HUES6 (cell line): ENCODE results near the gene MOB4.
A peak's percentile ranks its signal among the peaks of the same experiment; 100 is the strongest.
"Not testable (repeated sequence)": the region's sequence is repeated elsewhere in the genome, so short reads cannot be mapped to it uniquely, and the experiment has no call there.

Experiments
- H3K27ac ChIP-seq: 2 replicates; pipeline ENCODE4 v1.7.0; 2013; ENCODE audit warnings: low read depth, mild to moderate bottlenecking, low read length, inconsistent platforms
- H3K27me3 ChIP-seq: 2 replicates; pipeline ENCODE4 v1.6.1; 2013; ENCODE audit warnings: low read length; ENCODE audit not compliant: control insufficient read depth, insufficient read depth
- H3K36me3 ChIP-seq: 2 replicates; pipeline ENCODE4 v1.6.1; 2013; ENCODE audit warnings: low read length; ENCODE audit not compliant: control insufficient read depth, insufficient read depth
- H3K4me1 ChIP-seq: 2 replicates; pipeline ENCODE4 v1.6.1; 2013; ENCODE audit warnings: low read length; ENCODE audit not compliant: control insufficient read depth, insufficient read depth
- H3K4me3 ChIP-seq: 2 replicates; pipeline ENCODE4 v1.5.1; 2013; ENCODE audit warnings: low read depth, low read length
- H3K9ac ChIP-seq: one replicate; pipeline ENCODE4 v1.6.1; 2013; ENCODE audit warnings: mild to moderate bottlenecking, low read length
- H3K9me3 ChIP-seq: 2 replicates; pipeline ENCODE4 v1.6.1; 2013; ENCODE audit warnings: low read depth, low read length; ENCODE audit not compliant: control insufficient read depth, insufficient read depth

The MOB4 gene

DNA sequence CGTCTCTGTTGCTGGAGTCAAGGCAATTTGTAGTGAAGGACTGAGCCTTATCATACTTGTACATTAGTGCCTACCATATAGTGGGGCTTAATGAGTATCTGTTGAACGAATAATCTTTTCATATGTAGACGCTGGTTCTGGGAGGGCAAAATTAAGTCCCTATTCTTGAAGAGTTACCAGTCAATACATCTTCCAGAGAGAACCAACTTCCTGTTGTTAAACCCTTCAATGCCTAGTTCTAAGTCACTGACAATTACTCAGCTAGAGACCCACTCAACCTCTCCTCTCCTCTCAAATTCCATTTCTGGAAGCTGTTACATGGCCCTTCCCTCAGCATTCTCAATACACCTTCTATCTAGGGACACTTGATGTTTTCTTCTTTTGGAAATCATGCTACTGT lies 1.1 kb upstream of the MOB4 start:
- peaks cover 9% of the 10 kb centered on the region for H3K4me1 ChIP-seq
- H3K4me3 ChIP-seq, result peak overlapping the region; percentile 88
- H3K9me3 ChIP-seq, result no peaks in the 10 kb centered on the region
- H3K27ac ChIP-seq, result no peak overlapping the region
- no peaks in the 10 kb centered on the region for H3K27me3 ChIP-seq
- no peak overlapping the region for H3K9ac ChIP-seq
- H3K36me3 ChIP-seq, result peaks cover 6% of the 10 kb centered on the region; the same call in 1 of the 2 replicates

GRCh38 chr2:197515315-197515738 lies 539 bp upstream of the MOB4 start:
- peak overlapping the region; percentile 88 for H3K4me3 ChIP-seq

GRCh38 chr2:197516393-197516761 lies 511 bp downstream of the MOB4 start:
- Histone ChIP-seq H3K36me3 (peaks cover 6% of the 10 kb centered on the region; the same call in 1 of the 2 replicates), H3K4me3 (peak overlapping the region; percentile 88), H3K4me1 (peaks cover 9% of the 10 kb centered on the region), H3K27ac (peak overlapping the region; percentile 56; the same call in 1 of the 2 replicates), H3K9me3 (no peaks in the 10 kb centered on the region), H3K27me3 (no peaks in the 10 kb centered on the region), H3K9ac (peak overlapping the region; percentile 94)

More at GRCh38 chr2:197515315-197515738, 539 bp upstream of the MOB4 start:
- Histone ChIP-seq H3K4me1 (peaks cover 9% of the 10 kb centered on the region), H3K27ac (peak overlapping the region; percentile 11; the same call in 1 of the 2 replicates), H3K36me3 (peaks cover 6% of the 10 kb centered on the region; the same call in 1 of the 2 replicates), H3K9me3 (no peaks in the 10 kb centered on the region), H3K9ac (peak overlapping the region; percentile 51), H3K27me3 (no peaks in the 10 kb centered on the region)

DNA sequence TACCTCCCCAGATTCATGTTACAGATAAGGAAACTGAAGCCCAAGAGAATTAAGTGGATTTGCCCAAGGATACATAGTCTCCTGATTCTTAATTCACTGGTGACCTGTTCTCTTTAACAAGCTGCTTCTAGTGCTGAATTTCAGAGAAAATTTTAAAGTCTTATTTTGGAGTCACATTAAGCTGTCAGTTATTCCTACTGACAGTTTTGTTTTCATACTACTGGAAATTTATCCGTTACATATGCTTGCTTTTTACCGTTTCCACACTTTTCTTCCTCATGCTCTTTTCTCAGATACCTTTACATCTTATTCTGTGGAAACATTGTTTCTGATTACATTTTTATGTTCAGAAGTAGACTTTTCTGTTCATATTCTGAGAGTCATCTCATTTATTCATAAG lies 1.3 kb downstream of the MOB4 start:
- Histone ChIP-seq H3K27me3 (no peaks in the 10 kb centered on the region), H3K4me3 (peak overlapping the region; percentile 88), H3K27ac (no peak overlapping the region), H3K9me3 (no peaks in the 10 kb centered on the region), H3K4me1 (peaks cover 9% of the 10 kb centered on the region), H3K9ac (peak overlapping the region; percentile 94), H3K36me3 (peaks cover 10% of the 10 kb centered on the region; the same call in 1 of the 2 replicates)

DNA sequence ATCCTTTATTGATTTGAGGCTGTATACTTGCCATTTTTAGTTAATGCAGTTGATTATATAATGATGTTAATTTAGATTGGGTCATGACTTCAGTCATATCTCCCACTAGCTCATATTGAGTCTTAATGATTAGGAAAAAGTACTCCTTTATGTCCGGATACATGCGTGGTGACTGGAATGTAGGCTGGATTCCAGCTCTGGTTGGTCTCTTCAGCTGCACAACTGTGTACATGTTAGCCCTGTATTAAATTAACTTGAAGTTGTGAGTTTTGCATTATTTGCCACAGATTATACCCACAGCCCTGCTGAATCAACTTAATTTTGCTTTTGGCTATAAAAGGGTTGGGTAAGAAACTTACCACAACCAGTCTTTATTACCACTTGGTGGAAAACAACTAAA lies 22.5 kb downstream of the MOB4 start:
- H3K27me3 ChIP-seq, result no peaks in the 10 kb centered on the region
- H3K9ac ChIP-seq, result no peak overlapping the region
- no peak overlapping the region for H3K27ac ChIP-seq
- no peak overlapping the region for H3K4me3 ChIP-seq
- H3K9me3 ChIP-seq, result no peaks in the 10 kb centered on the region
- peaks cover 73% of the 10 kb centered on the region for H3K36me3 ChIP-seq
- H3K4me1 ChIP-seq, result no peaks in the 10 kb centered on the region

DNA sequence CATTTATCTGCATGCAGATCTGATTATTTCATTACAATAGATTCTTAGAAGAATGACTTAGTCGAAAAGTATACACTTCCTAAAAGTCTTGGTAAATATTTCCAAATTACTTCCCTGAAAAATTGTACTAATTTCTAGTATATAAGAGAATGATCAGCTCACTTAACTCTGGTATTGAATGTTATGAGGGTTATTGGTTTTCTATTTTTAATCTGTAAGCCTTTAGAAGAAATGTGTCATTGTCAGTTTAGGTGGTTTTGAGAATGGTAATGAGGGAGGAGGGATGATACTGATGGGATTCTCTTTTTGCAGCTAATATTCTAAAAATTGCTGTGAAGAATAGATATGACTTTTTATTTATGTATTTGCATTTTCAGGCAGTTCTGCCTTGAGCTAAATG lies 23.9 kb downstream of the MOB4 start:
- Histone ChIP-seq H3K27me3 (no peaks in the 10 kb centered on the region), H3K27ac (no peak overlapping the region), H3K4me3 (no peak overlapping the region), H3K9ac (no peak overlapping the region), H3K36me3 (peaks cover 80% of the 10 kb centered on the region), H3K4me1 (no peaks in the 10 kb centered on the region), H3K9me3 (no peaks in the 10 kb centered on the region)

GRCh38 chr2:197543206-197543605 lies 27.3 kb downstream of the MOB4 start:
- Histone ChIP-seq H3K36me3 (peaks cover 71% of the 10 kb centered on the region), H3K9ac (no peak overlapping the region), H3K9me3 (no peaks in the 10 kb centered on the region), H3K27ac (no peak overlapping the region), H3K27me3 (no peaks in the 10 kb centered on the region), H3K4me3 (no peak overlapping the region), H3K4me1 (no peaks in the 10 kb centered on the region)

GRCh38 chr2:197547163-197547900 lies 31.5 kb downstream of the MOB4 start:
- Histone ChIP-seq H3K9me3 (no peaks in the 10 kb centered on the region), H3K27ac (peak overlapping the region; percentile 53; the same call in 1 of the 2 replicates)

GRCh38 chr2:197548582-197548981 lies 32.7 kb downstream of the MOB4 start:
- Histone ChIP-seq H3K27ac (no peak overlapping the region), H3K27me3 (no peaks in the 10 kb centered on the region), H3K9me3 (no peaks in the 10 kb centered on the region), H3K36me3 (peaks cover 76% of the 10 kb centered on the region), H3K9ac (no peak overlapping the region), H3K4me3 (no peak overlapping the region), H3K4me1 (no peaks in the 10 kb centered on the region)

More at GRCh38 chr2:197547163-197547900, 31.5 kb downstream of the MOB4 start:
- Histone ChIP-seq H3K4me3 (no peak overlapping the region), H3K27me3 (no peaks in the 10 kb centered on the region), H3K4me1 (no peaks in the 10 kb centered on the region), H3K9ac (no peak overlapping the region), H3K36me3 (peaks cover 79% of the 10 kb centered on the region)

DNA sequence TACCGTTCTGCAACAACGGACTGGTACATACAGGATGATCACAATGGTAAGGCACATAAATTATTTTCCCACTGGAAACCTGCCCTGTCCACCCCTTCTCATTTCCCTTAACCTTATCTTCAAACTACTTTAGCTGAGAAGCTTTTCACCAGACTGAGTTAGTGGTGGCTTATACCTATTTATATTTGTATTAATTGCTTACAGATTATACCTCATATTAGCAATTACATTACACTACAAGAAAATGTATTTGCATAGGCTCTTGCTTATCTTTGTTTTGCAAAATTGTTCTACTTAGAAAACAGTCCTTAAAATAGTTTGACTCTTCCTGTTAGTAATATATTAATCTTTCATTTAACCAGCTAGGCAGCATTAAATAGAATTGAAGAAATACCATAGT lies 35.4 kb downstream of the MOB4 start:
- not testable (repeated sequence) for H3K9me3 ChIP-seq, H3K4me3 ChIP-seq, H3K27me3 ChIP-seq, H3K4me1 ChIP-seq, H3K9ac ChIP-seq, H3K27ac ChIP-seq
- H3K36me3 ChIP-seq, result peaks cover 70% of the 10 kb centered on the region

GRCh38 chr2:197555467-197555866 lies 39.6 kb downstream of the MOB4 start:
- no peaks in the 10 kb centered on the region for H3K4me1 ChIP-seq
- H3K9me3 ChIP-seq, result no peaks in the 10 kb centered on the region
- H3K9ac ChIP-seq, result no peak overlapping the region
- no peak overlapping the region for H3K27ac ChIP-seq
- no peaks in the 10 kb centered on the region for H3K27me3 ChIP-seq
- no peak overlapping the region for H3K4me3 ChIP-seq
- H3K36me3 ChIP-seq, result peaks cover 57% of the 10 kb centered on the region
